GM19395 (cell line): Measurements from ENCODE around the gene NQO2.
"Not testable (repeated sequence)": the region's sequence is repeated elsewhere in the genome, so short reads cannot be mapped to it uniquely, and the experiment has no call there.

ENCODE experiments used
- ATAC-seq: cut with Tn5 transposase; IDR thresholded peaks from one replicate; pipeline ENCODE4 v1.9.1; 2021; ENCODE audit warnings: mild to moderate bottlenecking, moderate library complexity; ENCODE audit not compliant: unreplicated experiment

NQO2 gene

DNA sequence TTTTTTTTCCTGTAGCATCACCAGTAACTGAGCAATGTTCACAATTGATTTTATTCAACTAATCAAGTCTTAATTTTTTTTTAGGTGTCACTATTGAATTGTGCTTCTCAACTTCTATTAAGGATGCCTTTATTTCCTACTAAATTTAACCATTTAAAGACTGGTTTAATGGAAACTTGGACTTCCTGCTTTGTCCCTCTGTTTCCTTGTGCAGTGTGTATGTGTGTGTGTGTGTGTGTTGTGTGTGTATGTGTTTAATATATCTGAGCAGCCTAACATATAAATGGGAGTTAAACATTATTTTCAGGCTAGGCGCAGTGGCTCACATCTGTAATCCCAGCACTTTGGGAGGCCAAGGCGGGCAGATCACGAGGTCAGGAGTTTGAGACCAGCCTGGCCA is 30.1 kb upstream of the NQO2 start:
- ATAC-seq, result no peak

DNA sequence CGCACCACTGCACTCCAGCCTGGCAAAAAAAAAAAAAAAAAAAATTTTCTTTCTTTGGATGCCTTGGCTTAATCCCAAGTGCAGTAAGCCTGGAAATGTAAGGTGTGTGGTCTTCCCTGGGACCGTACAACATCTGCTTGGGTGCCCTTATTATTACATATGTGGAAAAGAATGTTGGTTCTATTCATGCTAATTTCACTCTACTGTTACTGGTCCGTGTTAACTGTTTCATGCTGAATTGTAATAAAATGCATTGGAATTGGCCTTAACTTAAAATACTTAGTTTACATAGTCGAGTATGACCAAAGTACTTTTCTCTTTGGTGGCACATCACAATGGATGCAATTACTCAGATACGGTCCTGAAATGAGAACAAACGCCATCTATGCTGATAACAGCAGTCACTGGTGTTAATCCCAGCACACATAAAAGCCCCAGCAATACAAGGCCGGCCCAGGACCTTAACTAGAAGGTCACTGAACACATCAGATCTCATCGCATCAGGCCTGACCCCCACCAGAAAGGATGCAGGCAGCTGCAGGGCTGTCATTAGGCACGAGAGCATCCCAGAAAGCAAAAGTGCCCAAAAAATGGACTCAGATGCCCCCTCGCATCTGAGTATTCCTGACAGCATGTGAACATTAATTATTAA is 29.5 kb upstream of the NQO2 start:
- no peak for ATAC-seq

DNA sequence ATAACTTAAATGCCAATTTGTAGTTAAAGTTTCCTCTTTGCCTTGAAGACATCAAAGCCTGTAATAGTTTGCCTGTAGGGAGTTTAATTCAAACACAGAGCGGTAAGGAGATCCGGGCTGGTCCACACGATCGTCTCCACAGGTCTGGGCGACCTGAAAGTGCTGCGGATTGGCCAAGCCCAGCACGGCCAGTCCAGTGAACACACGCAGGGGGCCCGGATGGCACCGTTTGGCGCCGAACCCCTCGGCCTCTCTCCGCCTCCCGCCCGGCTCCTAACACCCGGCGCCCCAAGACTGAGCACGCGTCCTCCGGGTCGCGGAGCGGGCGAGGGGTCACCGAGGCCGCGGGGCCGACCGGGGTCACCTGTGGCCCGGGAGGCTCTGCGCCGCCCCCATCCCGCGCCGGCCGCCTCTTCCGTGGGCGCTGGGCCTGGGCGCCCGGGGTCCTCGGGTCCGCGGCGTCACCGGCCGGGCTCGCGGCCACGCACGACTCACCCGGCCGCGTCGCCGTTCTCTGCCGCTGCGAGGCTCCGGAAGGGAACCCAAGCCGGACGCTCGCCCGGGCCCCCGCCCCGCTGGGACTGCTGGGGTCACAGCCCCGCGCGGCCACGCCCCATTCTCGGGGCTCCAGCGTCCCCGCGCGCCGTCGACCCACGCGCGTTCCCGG is 28.8 kb upstream of the NQO2 start:
- ATAC-seq, result no peak

DNA sequence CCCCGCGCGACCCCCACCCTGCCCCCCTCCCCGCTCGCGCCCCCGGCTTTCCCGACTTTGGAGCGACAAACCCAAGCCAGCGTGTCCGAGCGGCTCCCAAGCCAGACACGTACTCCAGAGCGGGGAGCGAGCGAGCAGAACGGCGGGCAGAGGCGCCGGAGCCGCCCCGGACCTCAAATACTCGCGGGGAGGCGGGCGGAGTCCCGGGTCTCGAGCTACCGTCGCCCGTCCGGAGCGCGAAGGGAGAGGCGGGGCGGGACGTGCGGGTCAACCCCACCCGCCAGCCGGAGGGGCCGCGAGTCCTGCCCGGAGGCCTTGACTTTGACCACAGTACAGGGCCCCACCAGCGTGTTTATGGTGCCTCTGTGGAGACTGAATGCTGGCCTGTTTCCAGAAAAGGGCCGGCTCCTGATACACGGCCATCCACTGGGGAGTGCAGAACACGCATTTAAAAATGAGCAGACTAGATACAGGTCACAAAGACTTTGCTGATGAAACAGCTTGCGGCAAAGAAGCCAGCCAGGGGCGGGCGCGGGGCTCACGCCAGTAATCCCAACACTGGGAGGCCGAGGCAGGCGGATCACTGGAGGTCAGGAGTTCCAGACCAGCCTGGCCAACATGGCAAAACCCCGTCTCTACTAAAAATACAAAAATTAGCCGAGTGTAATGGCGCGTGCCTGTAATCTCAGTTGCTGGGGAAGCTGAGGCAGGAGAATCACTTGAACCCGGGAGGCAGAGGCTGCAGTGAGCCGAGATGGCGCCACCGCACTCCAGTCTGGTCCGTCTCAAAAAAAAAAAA is 28.1 kb upstream of the NQO2 start, which contains the start of gene SERPINB6:
Gene SERPINB6 (minus strand): TSS at position 148 of the 799 bp plus-strand sequence. CDS start 12,235 bp downstream, outside the sequence.
- no peak for ATAC-seq

DNA sequence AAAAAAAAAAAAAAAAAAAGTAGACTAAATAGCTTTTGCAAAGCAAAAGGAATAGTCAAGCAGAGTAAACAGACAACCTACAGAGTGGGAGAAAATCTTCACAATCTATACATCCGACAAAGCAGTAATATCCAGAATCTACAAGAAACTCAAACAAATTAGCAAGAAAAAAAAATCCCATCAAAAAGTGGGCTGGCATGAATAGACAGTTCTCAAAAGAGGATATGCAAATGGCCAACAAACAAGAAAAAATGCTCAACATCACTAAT is 27.5 kb upstream of the NQO2 start:
- not testable (repeated sequence) for ATAC-seq

- ATAC-seq, result not testable (repeated sequence)
These were observed 27.0 kb upstream of the NQO2 start for GRCh38 chr6:2972685-2973084.

DNA sequence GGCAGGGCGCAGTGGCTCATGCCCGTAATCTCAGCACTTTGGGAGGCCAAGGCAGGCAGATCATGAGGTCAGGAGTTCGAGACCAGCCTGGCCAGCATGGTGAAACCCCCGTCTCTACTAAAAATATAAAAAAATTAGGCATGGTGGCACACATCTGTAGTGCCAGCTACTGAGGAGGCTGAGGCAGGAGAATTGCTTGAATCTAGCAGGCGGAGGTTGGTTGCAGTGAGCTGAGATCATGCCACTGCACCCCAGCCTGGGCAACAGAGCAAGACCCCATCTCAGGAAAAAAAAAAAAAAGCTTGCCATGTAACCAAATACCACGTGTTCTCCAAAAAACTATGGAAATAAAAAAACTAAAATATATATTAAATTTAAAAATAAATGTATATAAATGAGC is 26.5 kb upstream of the NQO2 start:
- not testable (repeated sequence) for ATAC-seq

DNA sequence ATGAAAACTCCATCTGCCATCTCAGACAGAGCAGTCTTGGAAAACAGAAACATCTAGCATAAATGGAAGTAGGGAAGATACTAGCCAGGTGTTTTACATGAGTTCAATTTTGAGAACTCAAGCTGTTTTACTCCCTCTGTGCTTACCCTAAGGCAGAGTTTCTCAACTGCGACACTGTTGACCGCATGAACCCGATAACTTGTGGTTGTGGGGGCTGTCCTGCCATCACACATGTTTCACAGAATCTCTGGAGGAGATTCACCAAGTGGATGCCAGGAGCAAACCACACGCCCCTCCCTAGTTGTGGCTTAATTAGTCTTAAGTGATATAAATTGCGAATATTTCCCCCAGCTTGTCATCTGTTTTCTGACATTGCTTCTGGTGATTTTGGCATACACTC is 26.0 kb upstream of the NQO2 start:
- ATAC-seq, result no peak

GRCh38 chr6:2976060-2976459 is 23.6 kb upstream of the NQO2 start:
- ATAC-seq, result no peak

DNA sequence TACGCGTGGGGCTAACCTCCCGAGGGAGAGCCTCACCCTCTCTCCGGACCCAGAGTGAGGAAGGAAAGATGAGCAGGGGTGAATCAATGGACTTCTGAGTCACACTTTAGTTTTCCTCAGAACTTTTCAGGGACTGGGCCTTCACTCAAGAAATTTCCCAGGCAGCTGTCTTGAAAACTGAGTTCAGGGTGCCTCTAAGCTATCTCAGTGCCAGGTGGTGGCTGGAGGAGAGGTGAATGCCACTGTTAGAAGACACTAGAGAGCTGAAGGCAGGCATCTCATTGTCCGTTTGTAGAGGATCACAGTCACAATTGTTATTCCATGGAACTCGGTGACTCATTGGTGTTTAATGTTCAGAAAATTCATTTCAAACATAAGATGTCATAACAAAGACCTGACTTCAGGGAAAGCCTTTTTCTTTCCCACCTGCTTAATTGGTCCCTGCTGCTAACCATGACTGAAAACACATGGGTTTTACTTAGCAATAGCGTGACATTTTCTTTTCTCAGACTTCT is 23.1 kb upstream of the NQO2 start:
- ATAC-seq, result no peak

DNA sequence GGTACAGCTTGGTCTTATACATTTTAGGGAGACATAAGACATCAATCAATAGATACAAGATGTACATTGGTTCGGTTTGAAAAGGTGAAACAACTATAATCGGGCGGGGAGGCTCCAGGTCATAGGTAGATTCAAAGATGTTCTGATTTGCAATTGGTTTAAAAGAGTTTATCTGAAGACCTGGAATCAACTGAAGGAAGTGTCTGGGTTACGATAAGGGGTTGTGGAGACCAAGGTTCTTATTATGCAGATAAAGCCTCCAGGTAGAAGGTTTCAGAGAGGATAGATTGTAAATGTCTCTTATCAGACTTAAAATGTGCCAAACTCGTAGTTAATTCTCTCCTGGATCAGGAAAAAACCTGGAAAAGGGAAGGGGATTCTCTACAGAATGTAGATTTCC is 22.4 kb upstream of the NQO2 start:
- ATAC-seq, result no peak

GRCh38 chr6:2977799-2978590 is 21.7 kb upstream of the NQO2 start:
- ATAC-seq, result no peak

GRCh38 chr6:2978923-2979322 is 20.8 kb upstream of the NQO2 start:
- no peak for ATAC-seq

DNA sequence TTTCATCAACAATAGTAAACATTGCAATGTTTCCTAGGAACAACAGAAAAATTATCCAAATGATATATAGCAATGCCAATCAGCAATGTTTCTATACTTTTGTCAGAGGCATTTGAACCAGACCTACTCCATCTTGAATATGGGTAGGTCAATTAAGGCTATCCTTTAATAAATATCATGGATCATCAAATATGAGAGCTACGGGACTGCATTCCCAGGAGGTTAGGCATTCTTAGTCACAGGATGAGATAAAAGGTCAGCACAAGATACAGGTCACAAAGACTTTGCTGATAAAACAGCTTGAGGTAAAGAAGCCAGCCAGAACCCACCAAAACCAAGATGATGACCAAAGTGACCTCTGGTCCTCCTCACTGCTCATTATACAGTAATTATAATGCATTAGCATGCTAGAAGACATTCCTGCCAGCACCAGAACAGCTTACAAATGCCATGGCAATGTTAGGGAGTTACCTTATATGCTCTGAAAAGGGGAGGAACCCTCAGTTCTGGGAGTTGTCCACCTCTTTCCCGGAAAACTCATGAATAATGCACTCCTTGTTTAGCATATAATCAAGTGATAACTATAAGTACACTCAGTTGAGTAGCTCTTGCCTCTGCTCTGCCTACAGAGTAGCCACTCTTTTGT is 19.8 kb upstream of the NQO2 start:
- ATAC-seq, result no peak

- ATAC-seq, result no peak
These were observed 19.2 kb upstream of the NQO2 start for GRCh38 chr6:2980465-2980855.

- ATAC-seq, result no peak
These were observed 17.1 kb upstream of the NQO2 start for GRCh38 chr6:2982426-2983117.

DNA sequence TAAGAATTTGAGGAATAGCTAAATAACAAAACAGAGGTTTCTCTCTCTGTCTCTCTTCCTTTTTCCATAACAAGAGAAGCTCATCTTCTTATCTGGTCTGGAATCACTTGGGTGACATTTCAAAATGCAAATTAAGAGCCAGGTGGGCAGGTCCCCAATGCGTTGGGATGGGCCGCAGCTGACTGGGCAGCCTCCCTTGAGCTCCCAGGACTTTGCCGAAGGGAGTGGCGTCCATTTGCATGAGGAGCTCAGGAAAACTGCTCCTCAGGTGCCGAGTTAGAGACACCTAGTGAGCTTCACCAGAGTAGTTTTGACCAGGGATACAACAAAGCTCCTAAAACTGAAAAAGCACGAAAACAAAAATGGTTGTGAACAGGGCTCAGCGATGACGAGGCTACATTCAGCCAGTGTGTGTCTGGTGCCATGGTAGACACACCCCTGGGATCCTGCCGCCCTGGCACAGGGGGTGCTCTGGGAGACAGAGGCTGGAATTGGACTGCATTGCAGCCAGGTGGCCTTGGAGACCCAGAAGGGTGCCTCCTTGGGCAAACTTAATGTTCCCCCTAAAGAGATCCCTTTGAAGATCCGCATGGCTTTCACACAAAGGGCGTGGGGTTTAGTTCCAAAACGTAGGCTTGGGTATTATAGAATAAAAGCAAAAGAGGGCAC is 14.8 kb upstream of the NQO2 start:
- no peak for ATAC-seq

DNA sequence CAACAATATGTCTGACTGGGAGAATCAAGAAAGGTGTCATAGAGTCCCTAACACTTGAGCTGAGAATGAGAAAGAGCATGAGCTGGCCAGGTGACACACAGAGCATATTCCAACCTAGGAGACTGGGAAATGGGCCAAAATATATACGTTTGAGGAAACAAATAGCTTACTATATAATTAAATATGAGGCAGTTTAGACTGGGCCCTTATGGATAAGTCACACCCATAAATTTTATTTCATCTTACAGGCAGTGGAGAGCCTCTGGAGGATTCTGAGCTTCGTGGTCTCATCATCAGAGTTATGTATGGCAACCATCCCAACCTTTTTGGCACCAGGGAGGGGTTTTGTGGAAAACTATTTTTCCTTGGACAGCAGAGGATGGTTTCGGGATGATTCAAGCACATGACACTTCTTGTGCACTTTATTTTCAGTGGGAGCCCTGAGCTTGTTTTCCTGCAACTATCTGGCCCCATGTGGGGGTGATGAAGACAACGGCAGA is 12.9 kb upstream of the NQO2 start:
- no peak for ATAC-seq

GRCh38 chr6:2988094-2988425 is 11.6 kb upstream of the NQO2 start:
- ATAC-seq, result no peak
